Measurements from ENCODE around the gene PPP4R3B.
"Not testable (repeated sequence)": the region's sequence is repeated elsewhere in the genome, so short reads cannot be mapped to it uniquely, and the experiment has no call there.

PPP4R3B gene

DNA sequence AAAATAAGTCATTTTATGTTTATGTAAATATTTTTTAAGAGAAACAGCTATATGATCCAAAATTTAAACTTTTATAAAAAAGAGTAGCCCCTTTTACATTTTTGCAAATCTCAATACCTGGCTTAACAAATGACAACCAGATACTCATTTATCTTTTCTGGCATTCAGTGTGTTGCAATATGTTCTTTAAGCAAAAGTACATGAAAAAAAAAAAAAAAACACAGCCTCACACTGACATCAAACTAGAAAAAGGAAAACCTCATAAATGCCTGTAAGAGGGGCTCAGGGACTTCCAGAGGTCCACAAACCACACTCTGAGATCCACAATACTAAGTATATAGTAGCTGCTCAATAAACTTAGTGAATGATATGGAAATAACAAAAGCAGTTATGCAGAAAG is 21.9 kb downstream of the PPP4R3B start:
- DNase-seq (ENCODE audit: low read depth in 2 of 2), result no peak

DNA sequence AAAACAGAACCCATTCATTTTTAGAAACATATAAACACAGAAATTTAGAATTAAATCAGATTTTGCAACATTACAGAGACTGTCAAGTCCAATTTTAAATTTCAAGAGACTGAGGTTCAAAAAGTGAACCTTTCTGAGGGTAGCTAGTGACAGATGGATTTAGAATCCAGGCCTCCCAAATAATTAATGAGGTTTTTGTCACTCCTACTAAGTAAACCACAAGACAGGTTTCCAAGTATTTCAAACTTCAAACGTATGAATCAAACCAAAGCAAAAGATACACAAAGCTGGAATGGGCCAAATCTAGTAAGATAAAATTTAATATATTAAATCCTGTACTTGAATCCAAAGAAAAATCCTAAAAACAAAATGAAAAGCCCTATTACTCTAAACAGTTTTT is 25.3 kb downstream of the PPP4R3B start:
- DNase-seq (ENCODE audit: low read depth in 2 of 2), result no peak

DNA sequence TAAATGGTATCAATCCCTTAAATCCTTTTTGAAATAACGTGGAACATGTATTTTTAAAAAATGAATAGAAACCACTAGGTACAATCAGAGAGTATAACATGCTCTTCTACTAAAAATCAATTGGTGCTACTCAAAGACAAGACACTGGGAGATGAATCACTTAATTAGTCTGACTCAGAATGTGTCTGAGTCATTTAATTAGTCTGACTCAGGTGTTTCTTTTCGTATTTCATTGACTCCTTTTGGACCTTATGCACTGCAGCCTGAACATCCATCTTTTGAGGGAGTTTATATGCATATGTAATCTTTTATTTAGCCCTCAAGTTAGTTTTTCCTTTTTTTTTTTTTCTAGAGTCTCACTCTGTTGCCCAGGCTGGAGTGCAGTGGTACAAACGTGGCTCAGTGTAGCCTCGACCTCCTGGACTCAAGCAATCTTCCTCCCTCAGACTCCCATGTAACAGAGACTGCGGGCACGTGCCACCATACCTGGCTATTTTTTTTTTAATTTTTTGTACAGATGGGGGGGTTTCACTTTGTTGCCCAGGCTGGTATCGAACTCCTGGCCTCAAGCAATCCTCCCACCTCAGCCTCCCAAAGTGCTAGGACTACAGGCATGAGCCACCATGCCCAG is 26.5 kb downstream of the PPP4R3B start:
- no peak for DNase-seq (ENCODE audit: low read depth in 2 of 2)

DNA sequence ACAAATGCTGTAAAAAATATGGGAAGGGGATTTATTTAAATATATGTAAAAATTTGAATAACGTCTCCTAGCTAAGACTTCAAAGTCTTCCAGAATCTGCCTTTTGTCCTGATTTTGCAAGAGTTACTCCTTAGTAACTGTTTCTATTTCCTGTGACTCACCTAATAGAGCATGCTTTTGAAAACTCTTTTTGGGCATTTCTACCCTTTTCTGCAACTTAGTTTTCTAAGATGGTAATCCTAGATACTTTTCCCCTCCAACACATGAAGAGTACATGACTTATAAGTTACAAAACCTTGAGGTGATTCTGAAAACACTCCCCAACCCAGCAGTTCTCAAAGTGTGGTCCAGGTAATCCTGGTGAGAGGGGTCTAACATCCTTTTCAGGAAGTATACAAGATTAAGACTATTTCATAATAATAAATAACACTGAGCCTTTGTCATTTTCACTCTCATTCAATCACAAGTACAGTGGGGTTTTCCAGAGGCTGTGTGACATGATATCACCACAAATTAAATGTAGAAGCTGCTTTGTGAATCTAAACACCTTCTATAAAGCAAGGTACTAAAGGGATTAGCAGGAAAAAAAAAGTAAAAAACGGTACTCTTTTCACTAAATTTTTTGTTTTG is 31.9 kb downstream of the PPP4R3B start:
- no peak for DNase-seq (ENCODE audit: low read depth in 2 of 2)

DNA sequence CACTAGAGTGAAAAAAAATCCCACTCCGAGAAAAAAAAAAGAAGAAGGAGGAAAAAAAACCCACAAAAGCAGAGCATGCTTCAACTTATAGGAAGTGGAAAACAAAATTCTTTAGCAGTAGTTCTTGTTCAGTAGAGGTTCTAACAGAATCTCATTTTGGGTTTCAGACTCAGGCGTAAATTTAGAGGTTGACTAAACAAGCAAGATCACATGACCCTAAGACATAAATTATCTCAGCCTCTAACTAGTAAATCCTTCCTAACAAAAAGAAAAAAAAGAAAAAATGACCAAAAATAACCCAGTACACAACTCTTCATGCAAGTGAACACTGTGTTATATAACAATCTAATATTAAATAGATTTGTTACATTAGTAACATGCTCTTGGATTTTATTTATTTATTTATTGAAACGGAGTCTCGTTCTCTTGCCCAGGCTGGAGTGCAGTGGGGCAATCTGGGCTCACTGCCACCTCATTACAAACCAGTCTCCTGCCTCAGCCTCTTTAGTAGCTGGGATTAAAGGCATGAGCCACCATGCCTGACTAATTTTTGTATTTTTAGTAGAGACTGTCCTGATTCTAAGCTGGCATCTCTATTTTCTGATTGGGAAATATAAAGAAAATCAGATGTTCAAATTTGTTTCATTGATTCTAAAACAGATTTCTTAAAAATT is 35.4 kb downstream of the PPP4R3B start:
- DNase-seq (ENCODE audit: low read depth in 2 of 2), result no peak

DNA sequence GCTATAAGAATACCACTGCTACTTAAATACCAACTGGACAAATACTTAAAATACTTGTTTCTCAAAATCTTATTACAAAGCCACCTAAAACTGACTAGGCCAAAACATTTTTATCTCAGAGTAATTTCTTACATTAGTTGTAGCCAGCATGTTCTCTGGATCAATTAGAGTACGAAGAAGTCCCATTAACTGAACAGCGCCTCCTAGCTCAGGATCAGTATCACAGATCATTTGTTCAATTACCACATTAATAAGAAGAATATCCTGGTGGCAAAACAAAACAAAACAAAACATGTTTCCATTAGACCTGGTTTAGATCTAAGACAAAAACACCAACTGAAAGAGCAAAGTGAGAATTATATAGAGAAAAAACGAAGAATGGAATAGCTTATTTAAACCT is 36.0 kb downstream of the PPP4R3B start:
- no peak for DNase-seq (ENCODE audit: low read depth in 2 of 2)

DNA sequence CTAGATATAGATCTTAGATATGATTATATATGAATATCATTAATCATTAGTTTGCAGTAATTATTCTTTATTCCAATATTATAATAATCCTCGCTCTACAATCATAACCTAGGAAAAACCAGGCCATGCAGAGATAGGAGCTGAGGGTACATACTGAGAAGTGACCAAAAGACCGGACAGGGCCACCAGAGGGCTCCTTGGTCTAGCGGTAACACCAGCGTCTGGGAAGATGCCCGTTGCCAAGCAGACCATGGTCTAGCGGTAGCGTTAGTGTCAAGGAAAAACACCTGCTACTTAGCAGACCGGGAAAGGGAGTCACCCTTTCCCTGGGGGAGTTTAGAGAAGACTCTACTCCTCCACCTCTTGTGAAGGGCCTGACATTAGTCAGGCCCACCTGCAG is 48.4 kb downstream of the PPP4R3B start:
- DNase-seq (ENCODE audit: low read depth in 2 of 2), result not testable (repeated sequence)

DNA sequence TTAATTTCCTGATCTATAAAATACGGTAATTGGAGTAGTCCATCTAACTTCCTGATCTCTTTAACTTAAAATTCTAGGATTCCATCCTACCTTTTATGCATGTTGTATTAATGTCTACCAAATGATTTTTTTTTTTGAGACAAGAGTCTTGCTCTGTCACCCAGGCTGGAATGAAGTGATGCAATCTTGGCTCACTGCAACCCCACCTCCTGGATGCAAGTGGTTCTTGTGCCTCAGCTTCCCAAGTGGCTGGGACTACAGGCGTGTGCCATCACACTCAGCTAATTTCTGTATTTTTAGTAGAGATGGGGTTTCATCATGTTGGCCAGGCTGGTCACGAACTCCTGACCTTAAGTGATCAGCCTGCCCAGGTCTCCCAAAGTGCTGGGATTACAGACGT is 50.1 kb downstream of the PPP4R3B start:
- DNase-seq (ENCODE audit: low read depth in 2 of 2), result no peak

DNA sequence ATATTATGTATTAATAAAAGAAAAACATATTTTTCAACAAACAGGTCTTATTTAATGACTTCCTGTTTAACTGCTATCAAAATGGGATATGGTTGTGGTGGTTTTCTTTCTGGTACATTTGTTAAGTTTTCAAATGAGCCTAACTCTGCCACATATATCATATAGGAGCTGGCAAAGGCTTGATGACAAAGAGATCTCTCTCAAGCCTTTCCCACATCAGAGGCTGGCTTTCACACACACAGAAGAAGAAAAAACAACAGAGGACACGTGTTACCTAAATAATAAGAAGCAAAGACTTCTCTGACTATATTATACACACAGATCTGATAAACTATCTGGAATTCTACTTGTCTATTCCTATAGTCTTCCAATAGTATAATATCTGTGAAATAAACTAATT is 51.8 kb downstream of the PPP4R3B start:
- DNase-seq (ENCODE audit: low read depth in 2 of 2), result no peak

DNA sequence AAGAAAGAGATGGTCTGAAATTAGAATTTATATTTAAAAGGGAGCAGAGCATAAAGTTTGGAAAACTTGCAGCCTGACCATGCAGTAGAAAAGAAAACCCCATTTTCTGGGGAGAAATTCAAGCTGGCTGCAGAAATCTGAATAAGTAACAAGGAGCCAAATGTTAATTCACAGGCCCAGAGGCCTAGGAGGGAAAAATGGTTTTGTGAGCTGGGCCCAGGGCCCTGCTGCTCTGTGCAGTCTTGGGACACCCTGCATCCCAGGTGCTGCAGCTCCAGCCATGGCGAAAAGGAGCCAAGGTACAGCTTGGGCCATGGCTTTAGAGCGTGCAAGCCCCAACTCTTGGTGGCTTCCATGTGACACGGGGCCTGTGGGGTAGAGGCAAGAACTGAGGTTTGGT is 56.6 kb downstream of the PPP4R3B start:
- no peak for DNase-seq (ENCODE audit: low read depth in 2 of 2)

DNA sequence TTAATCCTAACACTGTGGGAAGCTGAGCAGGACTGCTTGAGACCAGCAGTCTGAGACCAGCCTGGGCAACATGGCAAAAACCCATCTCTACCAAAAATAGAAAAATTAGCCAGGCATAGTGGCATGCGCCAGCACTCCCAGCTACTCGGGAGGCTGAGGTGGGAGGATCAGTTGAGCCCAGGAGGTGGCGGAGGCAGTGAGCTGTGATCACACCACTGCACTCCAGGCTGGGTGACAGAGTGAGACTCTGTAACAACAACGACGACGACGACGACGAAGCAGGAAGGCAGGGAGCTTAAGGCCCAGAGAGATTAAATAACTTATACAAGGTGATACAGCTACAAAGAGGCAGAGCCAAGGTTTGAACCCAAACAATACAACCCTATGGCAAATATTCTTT is 60.6 kb downstream of the PPP4R3B start:
- no peak for DNase-seq (ENCODE audit: low read depth in 2 of 2)

DNA sequence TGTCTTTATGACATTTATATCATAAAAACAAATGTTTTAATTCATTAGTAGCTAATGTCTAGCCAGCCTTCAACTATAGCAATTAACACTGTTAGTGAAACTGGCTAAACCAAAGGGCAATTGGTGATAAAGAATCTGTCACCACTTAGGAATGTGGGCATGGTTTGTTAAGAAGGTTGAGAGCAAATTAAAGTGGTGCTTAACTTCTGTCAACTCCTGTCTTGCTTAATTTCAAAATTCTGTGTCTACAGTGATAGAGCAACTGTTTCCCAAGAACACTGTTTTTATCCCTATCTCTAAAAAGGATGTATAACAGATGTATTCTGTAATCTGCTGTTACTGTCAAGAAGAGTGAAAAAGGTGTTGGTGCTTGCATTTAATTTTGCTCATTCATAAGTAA is 61.4 kb downstream of the PPP4R3B start:
- DNase-seq (ENCODE audit: low read depth in 2 of 2), result no peak

DNA sequence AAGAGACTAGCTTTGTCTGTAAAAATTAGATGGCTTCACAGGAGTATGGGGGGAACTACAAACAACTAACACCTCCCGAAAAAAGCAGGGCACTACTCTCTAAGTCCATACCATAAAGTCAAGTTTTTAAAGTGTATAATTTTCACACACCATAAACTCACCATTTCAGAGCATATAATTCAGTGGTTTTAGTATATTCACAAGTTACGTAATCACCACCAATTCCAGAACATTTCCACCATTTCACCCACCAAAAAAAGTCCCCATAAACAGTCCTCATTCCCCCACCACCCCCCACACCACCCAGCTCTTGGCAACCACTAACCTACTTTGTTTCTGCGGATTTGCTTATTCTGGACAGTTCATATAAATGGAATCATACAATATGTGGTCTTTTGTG is 64.1 kb downstream of the PPP4R3B start:
- DNase-seq (ENCODE audit: low read depth in 2 of 2), result no peak

DNA sequence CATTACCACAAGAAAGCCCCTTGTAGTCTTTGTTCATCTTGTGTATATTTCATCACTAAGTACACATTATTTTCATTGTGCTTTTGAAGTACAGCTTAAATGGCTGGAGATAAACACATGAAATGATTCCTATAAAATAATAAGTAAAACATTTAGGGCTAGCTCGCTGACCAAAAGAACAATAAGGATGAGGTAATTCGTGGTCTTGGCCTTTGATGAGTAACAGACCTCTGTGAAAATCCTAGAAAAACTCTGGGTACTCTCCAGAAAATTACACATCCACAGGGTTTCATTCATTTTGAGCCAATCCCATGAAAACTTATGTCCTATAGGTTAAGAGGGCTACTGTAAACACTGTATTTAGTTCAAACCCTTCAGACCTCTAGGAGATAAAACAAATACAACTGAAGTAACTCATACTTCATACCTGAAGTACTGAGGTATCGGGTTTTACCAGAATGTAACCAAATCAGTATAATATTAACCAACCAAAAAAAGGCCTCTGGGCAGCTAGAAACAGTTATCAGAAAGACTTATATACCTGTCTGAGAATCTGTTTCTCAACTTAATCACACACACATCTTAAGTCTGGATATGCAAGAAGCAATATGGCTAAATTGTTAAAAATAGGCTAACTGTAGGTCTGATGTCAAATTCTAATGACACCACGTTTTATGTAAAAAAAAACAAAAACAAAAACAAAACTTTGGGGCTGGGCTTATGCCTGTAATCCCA is 66.9 kb downstream of the PPP4R3B start:
- no peak for DNase-seq (ENCODE audit: low read depth in 2 of 2)

DNA sequence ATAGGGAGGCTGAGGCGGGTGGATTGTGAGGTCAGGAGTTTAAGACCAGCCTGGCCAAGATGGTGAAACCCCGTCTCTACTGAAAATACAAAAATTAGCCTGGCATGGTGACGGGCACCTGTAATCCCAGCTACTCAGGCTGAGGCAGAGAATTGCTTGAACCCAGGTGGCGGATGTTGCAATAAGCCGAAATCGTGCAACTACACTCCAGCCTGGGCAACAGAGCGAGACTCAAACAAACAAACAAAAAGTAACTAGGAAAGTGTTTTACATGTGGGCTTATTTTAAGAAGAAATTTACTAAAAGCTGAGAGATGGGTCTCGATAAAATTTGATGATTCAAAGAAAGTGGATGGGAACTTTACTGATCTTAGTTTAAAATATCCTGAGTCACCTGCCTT is 69.7 kb downstream of the PPP4R3B start:
- not testable (repeated sequence) for DNase-seq (ENCODE audit: low read depth in 2 of 2)

DNA sequence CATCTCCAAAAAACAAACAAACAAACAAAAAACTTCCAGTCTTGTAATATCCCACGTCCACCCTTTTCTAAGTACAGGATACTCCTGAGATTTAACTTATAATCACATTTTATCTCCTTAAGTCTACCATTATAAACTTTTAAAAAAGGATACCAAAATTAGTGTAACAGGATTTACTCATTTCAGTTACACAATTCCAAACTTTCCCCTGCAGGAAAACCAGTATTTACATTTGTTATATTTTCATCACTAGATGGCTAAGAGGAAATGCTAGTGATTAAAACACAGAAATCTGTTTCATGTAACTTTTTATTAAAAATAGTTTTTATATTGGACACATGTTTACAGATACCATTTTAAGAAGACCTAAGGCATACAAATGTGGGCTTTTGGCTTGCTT is 70.4 kb downstream of the PPP4R3B start:
- DNase-seq (ENCODE audit: low read depth in 2 of 2), result no peak

DNA sequence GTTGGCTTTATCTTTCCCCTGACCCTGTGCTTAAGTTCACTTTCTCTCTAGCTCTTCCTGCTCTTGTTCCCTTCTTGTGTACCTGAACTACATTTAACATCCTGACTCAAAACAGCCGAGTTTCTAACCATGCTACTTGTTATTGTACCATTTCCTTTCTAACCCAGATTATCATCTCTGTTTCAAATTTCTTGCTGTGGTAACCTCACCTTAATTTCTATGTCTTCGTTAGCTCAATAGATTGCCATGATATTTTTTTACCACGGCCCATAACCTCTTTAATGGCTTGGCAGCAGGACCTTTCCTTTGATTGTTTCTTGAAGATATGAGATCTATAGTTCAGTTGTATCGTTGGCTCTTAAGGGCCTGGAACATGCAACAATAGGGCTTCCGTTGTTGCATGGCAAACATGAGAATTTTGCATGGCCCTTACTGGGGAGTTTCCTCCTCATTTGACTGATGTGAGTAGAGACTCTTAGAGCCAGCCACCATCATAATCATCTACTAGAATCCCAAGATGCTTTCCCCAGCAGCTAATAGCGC is 86.8 kb downstream of the PPP4R3B start:
- DNase-seq (ENCODE audit: low read depth in 2 of 2), result no peak

DNA sequence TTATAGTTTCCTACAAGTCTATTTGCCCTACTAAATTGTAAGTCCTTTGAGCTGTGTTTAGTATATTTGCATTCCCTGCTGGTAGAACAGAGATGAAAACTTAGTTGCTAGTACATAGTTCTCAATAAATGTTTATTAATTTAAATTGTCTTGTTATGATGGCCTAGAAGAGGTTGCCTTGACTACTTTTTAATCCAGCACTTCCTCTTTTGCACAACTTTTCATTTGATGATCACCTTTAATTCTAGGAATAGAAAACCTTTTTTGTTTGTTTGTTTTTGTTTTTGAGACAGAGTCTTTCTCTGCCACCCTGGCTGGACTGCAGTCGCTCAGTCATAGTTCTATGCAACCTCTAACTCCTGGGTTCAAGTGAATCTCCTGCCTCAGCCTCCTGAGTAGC is 91.2 kb downstream of the PPP4R3B start:
- no peak for DNase-seq (ENCODE audit: low read depth in 2 of 2)

DNA sequence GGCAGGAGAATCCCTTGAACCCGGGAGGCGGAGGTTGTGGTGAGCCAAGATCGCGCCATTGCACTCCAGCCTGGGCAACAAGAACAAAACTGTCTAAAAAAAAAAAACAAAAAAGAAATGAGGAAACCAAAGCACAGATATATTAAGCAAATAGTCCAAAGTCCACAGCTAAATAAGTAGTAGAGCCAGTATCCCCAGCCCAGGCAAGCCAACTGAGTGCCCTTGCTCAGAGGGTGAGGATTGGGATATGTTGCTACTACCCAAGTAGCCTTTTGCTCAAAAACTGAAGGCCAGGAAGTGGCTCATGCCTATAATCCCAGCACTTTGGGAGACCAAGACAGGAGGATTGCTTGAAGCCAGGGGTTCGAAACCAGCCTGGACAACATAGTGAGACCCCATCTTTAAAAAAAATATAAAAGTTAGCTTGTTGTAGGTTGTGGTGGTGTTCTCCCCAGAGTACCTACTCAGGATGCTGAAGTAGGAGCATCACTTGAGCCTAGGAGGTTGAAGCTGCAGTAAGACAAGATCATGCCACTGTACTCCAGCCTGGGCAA is 92.5 kb downstream of the PPP4R3B start:
- no peak for DNase-seq (ENCODE audit: low read depth in 2 of 2)

DNA sequence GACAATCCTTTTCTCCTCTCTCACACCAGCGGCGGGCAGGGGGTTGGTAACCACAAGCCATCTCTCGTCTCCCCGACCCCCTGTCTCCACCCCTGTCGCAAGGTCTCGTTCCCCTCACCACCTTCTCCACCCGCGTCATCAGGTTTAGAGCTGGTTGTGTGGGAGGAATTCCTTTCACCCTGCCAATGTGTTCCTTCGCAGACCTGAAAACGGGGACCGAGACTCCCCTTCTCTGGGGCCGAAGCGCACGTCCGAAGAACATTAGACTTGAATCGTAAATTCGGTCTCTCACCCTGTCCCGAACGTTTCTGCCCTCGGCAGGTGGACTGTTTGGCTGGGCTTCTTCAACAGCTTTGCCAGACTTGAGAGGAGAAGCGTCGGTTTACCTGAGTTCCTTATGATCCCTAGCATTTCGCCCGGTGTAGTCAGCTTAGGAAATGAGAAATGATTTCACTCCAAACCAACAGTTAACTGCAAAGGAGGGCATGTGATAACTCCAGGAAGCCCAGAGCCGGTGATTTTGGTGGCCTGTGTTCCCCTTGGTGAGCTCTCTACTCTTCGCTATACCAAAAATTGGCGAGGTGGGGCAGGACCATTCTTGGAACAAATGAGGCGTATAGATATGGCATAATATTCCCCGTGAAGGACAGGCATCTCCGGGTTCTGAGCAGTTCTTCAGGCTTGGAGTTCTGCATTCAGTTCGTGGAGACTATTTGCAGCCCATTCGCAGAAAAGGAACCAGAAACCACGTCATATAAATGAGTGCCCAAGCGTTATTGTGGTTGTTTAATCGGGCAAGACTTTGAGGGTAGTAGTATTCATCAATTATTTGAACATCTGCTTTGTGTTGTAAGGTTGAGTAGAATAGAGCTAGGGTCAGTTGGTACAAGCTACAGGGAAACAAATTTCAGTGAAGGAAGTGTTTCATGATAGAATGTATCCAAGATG is 97.2 kb downstream of the PPP4R3B start:
- DNase-seq (ENCODE audit: low read depth in 2 of 2), result no peak

DNA sequence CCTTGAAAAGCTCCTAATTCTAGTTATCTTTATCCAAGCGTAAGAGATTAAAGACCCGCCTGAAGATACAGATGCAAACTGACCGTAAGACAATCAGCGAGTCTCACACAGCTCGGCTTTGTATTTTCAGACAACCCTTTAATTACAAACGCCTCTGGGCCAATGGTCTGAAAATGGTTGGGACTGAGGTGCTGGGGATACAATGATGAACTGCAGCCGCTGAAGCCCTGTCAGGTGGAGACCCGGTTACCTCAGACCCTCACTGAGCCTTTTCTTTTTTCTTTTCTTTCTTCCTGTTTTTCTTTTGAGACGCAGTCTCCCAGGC is 98.6 kb downstream of the PPP4R3B start:
- no peak for DNase-seq (ENCODE audit: low read depth in 2 of 2)

All from stimulated activated CD8-positive, alpha-beta memory T cell treated with anti-CD3 and anti-CD28 coated beads, Interleukin-7, amount 100 ng/mL, for 1 hour (primary cell).